ENCODE measurements around the gene MMAB.

Gene MMAB

DNA sequence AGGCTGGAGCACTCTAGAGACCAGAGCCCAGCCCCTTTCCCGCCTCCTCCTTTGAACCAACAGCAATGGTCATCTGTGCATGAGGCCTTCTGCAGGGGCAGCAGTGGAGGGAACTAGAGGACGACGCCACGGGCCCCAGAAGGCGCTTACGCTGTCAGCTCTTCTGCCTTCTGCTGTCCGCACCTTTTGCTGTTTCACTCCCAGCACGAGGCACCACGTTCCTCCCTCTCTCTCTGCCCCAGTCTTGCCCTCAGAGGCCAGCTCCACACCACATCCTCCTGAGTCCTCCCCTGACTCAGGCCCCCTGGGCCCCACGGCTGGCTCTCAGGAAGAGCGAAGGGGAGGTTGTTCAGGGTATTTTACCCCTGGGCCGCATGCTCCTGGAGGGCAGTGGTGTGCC is 15.5 kb downstream of the MMAB start:
- no peak for DNase-seq

DNA sequence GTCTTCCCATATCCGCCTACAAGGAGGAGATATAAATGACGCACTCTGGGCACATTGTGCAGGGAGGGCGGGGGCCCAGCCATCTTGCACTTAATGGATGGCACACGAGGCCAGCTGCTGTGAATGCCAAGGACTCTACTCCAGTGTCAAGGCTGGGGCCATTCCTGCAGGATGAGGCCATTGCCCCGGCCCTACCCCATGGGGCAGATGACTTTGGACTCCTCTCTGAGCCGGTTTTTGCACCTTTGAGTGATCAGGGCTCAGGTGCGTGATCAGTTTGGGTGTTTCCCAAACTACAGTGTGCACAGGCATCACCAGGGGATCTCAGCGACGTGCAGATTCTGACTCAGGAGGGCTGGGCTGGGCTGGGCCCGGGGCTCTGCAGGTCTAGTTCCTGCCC is 16.1 kb downstream of the MMAB start:
- no peak for DNase-seq

DNA sequence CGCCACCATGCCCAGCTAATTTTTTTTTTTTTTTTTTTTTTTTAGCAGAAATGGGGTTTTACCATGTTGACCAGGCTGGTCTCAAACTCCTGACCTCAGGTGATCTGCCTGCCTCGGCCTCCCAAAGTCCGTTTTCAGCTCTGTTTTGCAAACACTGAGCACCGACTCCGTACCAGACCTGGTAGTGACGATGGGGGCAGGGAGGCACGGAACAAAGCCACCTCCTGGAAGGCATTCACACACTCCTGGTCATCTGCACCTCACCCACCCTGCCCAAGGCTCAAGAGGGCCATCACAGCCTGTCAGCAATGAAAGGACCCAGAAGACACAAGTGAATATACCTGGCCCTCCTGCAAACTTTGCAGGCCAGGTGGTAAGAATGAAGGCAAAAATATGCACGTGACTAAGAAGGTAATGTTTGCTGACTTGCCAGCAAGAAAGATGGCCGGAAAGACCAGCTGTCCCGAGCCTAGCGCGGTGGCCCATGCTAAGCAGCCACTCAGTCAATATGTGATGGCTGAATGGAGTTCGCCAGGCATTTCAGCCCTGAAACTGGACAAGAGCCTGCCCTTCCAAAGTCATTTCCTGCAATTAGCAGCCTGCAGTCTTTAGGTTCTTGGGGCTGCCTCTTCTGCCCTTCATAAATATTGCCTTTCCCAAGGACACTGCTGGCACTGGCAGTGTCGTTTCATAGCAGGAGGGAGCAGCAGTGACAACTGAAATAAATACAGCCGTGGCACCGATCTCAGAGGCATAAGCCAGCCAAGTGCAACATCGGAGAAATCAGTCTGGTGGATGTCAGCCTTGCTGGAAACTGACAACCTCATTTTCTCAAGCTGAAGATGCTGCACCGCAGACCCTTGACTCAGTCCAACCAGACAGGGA is 17.6 kb downstream of the MMAB start:
- no peak for DNase-seq

DNA sequence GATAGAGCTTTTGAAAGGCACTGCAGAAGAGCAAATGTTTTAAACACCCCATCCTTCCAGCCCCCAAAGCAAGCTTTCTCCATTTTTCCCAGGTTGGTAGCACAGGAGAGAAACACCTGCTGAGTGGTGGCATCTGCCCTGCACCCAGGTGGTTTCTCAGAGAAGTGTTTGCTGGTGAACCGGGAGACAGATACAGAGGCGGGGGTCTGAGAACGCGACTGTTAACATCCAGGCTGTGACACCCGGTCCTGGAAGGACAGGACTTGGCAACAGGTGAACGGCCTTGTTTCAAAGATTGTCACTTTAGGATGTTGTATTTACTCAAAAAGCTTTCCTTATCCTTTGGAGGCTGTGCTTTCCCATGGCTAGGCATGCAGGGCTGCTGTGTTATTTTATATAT is 18.5 kb downstream of the MMAB start:
- no peak for DNase-seq

DNA sequence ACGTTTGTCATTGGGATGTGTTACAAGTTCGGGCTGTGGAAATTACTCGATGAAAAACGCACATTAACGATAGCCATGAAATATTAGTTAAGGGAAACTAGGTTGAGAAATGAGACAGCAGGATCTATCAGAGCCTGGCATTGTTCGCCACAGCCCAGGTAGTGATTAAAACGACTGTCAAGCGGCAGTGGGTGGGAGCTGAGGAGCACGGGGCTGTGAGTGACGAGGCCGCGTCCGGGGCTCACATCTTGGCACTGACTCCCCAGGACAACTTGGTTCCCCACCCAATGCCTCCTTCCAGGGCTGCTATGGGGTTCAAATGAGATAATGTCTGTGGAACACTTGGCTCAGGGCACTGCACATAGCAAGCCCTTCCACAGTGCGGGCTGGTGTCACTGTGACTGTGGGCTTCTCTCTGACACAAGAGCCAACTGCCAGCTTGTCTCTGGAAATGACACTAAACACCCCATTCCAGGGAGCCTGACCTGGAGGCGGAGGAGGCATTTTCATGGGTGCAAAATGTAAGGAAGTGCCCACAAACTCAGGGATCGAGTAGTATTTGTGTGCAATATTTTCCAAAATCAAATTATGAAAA is 19.3 kb downstream of the MMAB start:
- DNase-seq = no peak

DNA sequence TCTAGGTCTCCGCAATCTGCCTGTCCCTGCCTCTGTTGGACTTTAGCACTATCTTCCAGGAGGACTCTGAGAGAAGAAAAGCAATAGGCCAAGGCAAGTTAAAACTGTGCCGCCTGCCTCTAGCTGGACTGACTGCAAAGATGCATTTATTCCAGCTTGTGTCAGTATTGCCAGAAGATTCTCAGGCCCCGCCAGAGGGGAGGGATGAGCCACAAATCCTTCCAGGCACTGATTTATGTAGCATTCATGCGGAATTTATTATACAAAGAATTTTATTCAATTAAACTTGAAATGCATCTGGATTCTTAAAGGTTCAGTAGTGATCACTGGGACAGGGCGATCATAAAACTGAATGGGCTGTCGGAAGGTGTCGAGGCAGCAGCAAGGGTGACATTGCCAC is 19.8 kb downstream of the MMAB start:
- no peak for DNase-seq

DNA sequence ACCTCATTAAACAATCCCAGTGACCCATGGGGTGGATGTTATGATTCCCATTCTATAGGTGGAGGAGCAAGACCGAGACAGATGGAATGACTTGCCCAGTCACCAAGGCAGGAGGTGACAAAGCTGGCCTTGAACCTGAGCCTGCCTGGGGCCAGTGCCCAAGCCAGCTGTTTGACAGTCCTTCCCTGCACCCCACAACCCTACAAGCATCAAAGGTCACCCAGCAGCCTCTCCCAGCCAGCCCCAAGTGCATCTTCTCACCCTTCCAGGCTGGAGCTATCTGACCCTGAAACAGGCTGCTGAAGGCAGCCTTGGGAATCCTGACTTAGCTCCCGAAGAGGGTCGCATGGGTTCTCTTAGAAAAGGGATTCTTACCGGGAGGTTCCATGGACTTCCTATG is 20.3 kb downstream of the MMAB start:
- no peak for DNase-seq

- no peak for DNase-seq
Measured at GRCh38 chr12:109551108-109551507, 22.2 kb downstream of the MMAB start.

DNA sequence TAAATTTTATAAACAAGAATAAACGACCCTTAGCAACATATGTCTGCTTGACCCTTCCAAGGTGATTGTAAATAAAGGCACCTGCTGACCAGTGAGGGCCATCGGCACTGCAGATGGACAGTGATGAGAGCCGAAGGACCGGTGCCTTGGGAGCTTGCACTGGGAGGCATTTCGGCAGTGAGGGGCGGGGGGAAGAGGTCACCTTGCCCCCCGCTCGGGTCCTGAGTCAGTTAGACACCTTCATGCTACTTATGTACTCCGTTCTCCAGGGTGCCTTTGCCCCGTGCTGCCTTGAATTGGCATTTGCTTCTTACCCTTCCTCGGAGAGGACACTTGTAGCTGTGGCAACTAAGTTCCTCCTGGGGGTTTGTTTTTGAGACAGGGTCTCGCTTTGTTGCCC is 23.0 kb downstream of the MMAB start:
- no peak for DNase-seq

- DNase-seq = no peak
Measured at GRCh38 chr12:109549613-109550270, 23.6 kb downstream of the MMAB start.

DNA sequence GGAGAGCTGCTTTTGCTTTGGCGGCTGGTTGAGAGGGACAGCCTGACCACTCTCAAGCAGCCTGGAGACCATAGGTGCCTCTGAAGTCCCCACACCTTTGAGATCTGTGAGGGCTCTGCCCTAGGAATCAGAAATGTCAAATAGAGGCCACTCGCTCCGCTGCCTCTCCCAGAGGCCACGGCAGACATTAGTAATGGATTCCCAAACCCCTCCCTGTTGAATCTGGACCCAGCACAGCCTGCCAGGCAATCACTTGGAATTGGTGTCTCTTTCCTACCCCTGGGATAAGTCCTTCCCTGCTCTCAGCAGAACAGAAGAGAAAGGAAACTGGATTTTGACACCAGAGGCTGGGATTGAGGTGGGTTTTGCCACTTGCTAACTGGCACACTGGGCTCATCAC is 25.0 kb downstream of the MMAB start:
- DNase-seq = no peak

- DNase-seq = no peak
Measured at GRCh38 chr12:109547286-109547685, 26.0 kb downstream of the MMAB start.

DNA sequence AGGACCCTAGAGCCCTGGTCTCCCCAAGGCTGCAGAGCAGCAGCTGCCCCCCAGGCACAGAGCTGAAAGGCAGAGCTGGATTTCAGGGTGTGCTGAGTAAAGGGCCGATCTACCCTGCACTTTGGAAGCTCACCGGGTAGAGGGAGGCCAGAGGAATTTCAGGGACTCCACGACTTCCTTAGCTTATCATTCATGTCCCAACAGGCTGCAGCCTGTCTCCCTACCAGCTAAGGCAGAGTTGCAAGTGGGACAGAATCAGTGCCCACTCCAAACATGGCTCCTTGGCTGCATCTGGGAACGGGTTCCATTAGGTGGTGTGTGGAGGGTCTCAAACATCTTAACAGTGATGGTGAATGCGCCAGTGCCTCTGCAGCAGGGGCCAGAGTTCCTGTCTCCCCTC is 27.5 kb downstream of the MMAB start:
- no peak for DNase-seq

- DNase-seq = no peak
Measured at GRCh38 chr12:109544955-109545531, 28.3 kb downstream of the MMAB start.

DNA sequence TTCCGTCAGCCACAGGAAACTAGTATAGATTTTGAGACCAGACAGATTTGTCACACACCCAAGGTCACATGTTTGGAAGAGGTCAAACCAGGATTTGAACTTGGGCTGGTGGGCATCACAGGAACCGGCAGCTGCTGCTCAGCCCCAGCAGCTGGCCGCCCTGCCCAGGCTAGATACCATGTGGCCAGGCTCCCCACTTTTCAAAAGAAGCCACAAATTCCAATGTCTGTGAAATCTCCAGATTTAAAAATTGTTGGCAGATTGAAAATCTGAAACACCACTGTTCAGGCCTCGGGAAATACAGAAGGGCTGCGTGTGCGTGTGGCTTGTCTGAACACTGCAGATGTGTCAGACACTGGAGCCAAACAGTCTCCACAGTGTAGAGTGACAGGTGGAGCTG is 30.4 kb downstream of the MMAB start:
- DNase-seq = no peak

DNA sequence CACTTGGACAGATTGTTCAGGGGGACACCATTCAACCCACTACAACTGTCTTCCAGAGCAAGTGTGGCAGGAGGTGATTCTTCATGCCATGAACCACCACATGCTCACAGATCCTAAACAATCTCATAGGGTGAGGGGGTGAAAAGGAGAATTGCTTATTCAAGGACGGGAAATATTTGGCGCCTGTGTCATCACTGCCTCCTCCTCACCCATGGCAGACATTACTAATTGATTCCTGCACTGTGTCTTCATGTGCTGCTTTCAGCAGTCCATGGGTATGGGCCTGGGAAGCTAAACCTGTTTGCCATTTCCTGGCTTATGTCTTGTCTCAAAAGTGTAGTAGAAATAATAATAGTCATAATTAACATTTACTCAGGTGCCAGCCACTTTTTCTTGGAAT is 31.3 kb downstream of the MMAB start:
- DNase-seq = no peak

DNA sequence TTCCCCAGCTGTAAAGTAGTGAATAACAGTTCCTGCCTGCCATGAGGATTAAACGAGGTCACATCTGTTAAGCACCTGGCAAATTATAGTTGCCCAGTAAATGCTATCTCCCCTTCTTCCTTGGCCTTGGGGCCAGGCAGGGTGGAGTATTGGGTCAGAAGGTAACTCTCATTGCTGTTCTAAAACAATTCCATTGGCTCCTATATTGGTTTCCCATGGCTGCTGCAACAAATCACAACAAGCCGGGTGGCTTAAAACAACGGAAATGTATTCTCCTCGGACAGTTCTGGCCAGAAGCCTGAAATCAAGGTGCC is 31.9 kb downstream of the MMAB start:
- DNase-seq = no peak

DNA sequence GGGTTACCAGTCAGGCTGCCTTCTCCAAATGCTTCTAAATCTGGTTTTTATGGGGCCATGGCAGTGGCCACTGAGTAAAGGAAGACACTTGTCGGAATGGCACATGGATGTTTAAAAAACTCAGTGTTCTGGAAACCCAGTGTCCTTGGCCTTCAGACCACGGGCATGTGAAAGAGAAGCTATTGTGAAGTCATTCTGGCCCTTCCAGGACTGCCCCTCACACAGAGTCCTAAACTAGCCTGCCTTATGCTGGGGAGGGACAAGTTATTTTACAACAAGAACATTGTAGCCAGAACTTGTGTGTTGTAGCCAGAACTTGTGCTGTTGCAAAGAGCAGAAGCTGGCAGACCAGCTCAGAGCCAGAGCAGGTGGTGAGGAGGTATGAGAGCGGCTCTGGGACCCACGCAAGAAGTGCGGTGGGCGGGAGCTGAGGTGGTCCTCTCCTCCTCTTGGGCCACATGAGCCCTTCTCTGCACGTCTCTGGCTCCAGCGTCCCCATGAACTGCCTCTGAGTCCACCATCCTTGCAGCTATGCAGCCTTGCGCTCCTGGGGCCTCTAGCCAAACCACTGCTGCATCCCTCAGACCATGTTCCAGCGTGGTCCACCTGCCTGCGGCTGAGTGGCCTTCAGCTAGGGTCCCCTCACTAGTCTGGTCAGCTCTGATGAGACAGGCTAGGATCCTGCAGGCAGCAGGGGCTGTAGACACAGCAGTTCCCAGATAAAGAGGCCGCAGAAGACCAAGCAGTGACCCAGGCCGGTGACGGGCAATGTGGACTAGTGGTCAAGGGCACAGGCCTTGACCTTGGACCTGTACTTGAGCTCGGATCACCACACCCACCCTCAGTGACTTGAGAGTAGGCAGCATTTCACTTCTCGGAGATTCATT is 32.5 kb downstream of the MMAB start:
- DNase-seq = no peak

DNA sequence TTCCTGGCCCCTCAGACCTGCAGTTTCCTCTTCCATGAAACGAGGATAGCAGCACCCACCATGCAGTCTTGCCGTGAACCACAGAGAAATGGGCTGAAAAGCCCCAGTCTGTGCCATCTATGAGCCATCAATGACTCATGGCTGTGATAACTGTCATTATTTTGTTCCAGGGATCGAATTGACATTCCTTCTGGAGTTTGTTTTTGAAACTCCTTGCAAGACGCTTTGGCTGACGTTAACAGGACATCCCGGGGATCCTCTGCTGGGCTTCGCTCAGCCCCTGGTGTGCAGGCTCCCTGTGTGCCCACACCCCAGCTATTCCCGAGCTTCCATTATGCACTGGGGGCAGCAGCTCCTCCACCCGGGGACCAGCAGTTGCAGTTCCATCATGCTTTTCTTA is 33.8 kb downstream of the MMAB start:
- DNase-seq = no peak

DNA sequence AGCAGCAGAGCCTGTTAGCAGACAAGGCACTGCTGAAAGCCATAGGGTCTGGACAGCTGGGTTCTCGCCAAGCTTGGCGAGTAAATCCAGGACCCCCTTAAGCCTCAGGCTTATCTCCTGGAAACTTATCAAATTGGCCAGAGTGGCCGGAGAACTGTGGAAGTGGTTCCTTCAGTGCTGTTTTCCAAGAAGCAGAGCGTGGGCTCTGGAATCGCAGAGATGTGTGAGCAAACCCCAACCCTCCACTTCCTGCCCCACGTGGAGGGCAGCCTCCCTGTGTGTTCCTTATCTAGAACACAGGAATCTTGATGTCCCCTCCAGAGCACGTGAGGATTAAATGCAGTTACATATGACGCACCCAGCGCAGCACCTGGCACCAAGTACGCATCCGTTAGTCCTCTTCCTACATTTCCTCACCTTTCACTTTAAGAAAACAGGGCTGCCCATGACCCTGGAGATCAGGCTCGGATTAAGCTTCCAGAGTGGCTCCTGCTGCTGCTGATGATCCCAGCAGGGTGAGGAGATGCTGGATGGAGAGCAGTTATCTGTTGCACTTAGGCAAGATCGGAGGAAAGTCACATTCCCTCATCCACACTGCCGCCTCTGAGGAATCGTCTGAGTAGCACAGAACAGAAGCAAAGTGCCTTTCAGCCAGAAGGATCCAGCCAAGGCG is 35.0 kb downstream of the MMAB start:
- DNase-seq = no peak

DNA sequence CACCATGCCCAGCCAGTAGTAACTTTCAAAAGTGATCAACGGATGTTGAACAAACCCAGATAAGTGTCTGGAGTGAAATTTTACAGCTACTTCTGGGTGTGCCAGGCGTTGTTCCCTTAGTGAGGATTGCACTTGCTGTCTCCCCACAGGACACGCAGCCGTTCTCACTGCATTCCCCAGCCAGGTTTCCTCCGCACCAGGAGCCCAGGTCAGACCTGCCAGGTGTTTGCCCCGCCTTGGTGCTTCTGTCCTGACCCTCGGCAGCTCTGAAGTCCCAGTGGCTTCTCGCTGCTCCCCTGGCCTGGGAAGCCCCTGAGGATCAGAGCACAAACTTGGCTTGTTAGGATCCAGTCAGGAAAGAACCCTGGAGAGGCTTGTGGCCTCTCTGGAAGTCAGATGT is 36.2 kb downstream of the MMAB start:
- DNase-seq = no peak

GRCh38 chr12:109535863-109536250 is 37.4 kb downstream of the MMAB start:
- DNase-seq = no peak

Measured in NCI-H774 (cell line).